Neuron (in vitro differentiated cells): ENCODE data around the gene BTNL2.

Experiments used
- H2AFZ ChIP-seq: one replicate; pipeline ENCODE4 v1.6.1; 2013; ENCODE audit warnings: low read depth, mild to moderate bottlenecking, inconsistent platforms, low read length, moderate library complexity
- H3K27me3 ChIP-seq: one replicate; pipeline ENCODE4 v1.6.1; 2013; ENCODE audit warnings: low read length; ENCODE audit not compliant: insufficient read depth
- H3K36me3 ChIP-seq: one replicate; pipeline ENCODE4 v1.6.1; 2013; ENCODE audit warnings: low read length; ENCODE audit not compliant: insufficient read depth
- H3K4me1 ChIP-seq: one replicate; pipeline ENCODE4 v1.6.1; 2013; ENCODE audit warnings: low read length; ENCODE audit not compliant: insufficient read depth
- H3K4me3 ChIP-seq: 2 replicates; pipeline ENCODE4 v1.5.1; 2013; ENCODE audit warnings: mild to moderate bottlenecking, low read length, moderate library complexity
- H3K9me3 ChIP-seq: one replicate; pipeline ENCODE4 v1.6.1; 2013; ENCODE audit warnings: low read length

The BTNL2 gene

DNA sequence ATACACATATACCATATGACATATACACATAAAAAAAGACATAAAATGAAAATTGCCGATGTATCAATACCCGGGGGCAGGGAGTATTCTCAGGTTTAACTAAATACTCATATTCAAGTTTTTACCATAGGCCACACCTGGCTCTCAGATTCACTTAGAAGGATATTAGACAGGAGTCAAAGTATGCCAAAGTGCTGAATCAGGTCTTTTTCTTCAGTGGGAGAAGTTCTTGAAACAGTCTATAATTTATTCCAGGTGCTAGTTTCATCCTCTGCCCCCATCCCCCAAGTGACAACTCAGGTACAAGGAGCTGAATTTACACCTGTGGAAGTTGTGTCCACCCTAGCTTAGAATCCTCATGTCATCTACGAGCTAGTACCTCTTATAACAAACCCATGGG lies 24.2 kb upstream of the BTNL2 start:
- no peaks in the 10 kb centered on the region for H3K4me1 ChIP-seq
- H3K4me3 ChIP-seq: no peak overlapping the region
- H3K36me3 ChIP-seq: no peaks in the 10 kb centered on the region
- H3K9me3 ChIP-seq: no peaks in the 10 kb centered on the region
- no peak overlapping the region for H2AFZ ChIP-seq
- H3K27me3 ChIP-seq: no peaks in the 10 kb centered on the region

DNA sequence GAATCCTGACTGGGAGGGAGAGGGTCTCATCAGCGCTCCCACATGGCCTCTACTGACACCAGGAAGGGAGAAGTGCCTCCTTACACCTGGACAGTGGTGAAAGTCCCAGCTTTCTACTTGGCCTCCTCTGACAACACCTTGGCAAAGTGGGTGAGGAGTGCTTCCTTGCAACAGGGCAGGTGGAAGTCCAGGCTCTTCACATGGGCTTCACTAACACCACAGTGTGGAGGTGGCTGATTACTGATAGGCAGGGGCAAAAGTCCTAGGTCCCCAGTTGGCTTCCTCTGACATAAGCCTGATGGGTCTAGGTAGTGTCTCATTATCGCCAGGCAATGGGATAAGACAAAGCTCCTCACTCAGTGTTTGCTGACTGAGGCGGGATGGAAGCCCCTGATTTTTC lies 23.2 kb upstream of the BTNL2 start:
- Histone ChIP-seq H3K27me3 (no peaks in the 10 kb centered on the region), H3K36me3 (no peaks in the 10 kb centered on the region), H3K4me3 (no peak overlapping the region), H2AFZ (no peak overlapping the region), H3K9me3 (no peaks in the 10 kb centered on the region), H3K4me1 (no peaks in the 10 kb centered on the region)

DNA sequence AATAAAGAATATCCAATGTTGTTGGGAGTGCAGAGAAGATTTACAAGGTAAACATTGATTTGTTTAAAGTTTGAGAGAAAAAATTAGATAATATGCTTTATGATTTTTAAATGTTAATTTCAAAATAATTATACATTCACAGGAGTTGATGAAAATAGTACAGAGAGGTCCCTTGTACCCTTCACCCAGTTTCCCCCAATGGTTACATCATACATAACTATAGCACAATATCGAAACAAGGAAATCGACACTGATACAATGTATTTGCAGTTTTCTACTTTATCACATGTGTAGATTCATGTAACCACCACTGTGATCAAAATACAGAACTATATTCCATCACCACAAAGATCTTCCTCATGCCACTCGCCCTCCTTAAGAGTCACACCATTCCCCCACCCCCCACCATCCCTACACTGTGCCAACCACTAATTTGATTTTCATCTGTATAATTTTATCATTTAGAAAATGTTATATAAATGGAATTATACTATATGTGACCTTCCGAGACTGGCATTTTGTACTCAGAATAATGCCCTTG lies 21.0 kb upstream of the BTNL2 start:
- Histone ChIP-seq H3K27me3 (no peaks in the 10 kb centered on the region), H2AFZ (no peak overlapping the region), H3K4me3 (no peak overlapping the region), H3K36me3 (no peaks in the 10 kb centered on the region), H3K9me3 (no peaks in the 10 kb centered on the region), H3K4me1 (no peaks in the 10 kb centered on the region)

DNA sequence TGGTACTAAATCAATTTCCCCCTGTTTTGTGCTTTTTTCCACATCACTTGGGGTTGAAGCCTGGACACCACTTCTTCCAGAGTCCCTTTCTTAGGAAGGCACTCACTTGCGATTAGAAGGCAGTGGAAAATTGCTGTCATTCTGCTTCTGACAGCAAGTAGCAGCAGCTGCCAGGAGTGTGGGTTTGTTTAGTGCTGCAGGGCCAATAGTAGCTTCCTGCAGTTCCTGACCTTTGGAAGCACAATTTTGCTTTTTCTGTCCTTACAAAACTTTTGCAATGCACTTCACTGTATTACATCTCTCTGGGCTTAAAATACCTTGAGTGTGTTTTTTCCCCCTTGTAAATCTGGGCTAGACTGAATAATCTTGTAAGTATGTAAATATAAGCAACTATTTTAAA lies 20.2 kb upstream of the BTNL2 start:
- no peaks in the 10 kb centered on the region for H3K9me3 ChIP-seq
- no peaks in the 10 kb centered on the region for H3K27me3 ChIP-seq
- no peaks in the 10 kb centered on the region for H3K4me1 ChIP-seq
- no peaks in the 10 kb centered on the region for H3K36me3 ChIP-seq
- H3K4me3 ChIP-seq: no peak overlapping the region
- H2AFZ ChIP-seq: no peak overlapping the region

DNA sequence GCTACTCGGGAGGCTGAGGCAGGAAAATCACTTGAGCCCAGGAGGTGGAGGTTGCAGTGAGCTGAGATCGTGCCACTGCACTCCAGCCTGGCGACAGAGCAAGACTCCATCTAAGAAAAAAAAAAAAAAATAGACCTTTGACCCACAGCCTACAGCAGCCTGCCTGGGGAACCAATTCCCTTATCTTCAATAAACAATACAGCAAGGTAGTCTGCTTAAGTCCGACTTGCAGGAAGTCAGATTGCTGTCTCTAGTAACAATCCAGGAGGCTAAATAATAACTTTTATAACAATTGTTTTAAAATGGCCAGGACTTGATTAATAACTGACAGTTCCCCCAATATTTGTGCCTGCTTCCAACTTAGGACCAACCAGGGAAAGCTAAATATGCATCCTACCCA lies 19.4 kb upstream of the BTNL2 start:
- Histone ChIP-seq H3K9me3 (no peaks in the 10 kb centered on the region), H2AFZ (no peak overlapping the region), H3K4me1 (no peaks in the 10 kb centered on the region), H3K4me3 (no peak overlapping the region), H3K36me3 (no peaks in the 10 kb centered on the region), H3K27me3 (no peaks in the 10 kb centered on the region)

DNA sequence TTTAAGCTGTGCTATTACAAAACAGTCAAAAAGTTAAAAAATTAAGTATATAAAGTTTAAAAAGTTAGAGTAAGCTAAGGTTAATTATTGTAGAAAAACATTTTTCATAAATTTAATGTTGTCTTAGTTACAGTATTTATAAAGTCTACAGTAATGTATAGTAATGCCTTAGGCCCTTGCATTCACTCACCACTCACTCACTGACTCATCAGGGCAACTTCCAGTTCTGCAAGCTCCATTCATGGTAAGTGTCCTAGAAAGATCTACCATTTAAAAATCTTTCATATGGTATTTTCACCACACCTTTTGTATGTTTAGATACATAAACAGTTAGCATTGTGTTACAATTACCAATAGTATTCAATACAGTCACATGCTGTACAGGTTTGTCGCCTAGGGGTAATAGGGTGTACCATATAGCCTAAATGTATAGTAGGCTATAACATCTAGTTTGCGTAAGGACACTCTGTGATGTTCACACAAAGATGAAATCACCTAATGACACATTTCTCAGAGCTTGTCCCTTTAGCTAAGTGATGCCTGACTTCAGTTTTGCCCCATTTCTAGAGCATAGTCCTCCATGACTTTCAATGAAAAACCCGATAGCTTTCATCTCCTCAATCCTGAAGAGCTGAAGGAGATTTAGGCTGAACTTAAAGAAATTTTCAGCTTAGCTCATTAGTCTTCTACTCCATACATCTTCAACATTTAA lies 17.8 kb upstream of the BTNL2 start:
- Histone ChIP-seq H3K4me1 (no peaks in the 10 kb centered on the region), H3K4me3 (no peak overlapping the region), H3K36me3 (no peaks in the 10 kb centered on the region), H3K9me3 (no peaks in the 10 kb centered on the region), H2AFZ (no peak overlapping the region), H3K27me3 (no peaks in the 10 kb centered on the region)

DNA sequence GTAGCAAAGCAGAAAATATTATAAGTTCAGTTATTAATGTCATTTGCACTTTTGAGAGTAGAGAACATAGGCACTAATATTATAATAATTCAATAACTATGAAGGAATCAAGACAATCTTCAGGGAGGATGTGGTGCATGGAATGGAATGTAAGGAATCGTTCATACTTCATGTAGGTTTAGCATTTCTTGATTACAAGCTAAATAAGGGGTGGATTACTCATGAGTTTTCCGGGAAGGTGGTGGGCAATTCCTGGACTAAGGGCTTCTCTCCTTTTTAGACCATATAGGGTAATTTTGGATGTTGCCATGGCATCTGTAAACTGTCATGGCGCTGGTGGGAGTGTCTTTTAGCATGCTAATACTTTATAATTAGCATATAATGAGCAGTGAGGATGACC lies 9.1 kb upstream of the BTNL2 start:
- Histone ChIP-seq H3K27me3 (peaks cover 6% of the 10 kb centered on the region), H2AFZ (no peak overlapping the region), H3K36me3 (no peaks in the 10 kb centered on the region), H3K4me3 (no peak overlapping the region), H3K9me3 (no peaks in the 10 kb centered on the region), H3K4me1 (no peaks in the 10 kb centered on the region)

DNA sequence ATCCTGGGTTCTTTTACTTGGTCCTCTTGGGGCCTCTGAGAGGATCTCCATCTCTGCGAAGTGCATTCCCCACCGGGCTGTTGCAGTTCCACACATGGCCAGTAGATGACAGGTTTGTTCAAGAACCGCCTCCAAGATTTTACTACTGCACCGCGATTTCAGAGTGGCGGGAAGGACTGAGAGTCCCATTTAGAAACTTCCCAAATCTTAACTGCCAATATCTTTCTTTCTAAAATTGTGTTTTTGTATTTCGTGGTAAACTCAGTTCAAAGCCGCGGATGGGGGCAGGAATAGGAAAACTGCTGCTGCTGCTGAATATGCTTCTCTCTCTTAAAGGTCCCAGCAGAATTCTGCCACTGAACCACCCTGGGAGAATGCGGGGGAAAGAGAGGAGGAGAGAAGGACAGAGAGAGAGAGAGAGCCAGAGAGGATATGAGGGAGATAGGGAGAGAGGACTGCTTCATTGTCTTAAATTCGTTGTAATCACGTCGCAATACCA lies 8.6 kb upstream of the BTNL2 start:
- H3K27me3 ChIP-seq: peaks cover 6% of the 10 kb centered on the region
- H3K36me3 ChIP-seq: no peaks in the 10 kb centered on the region
- no peak overlapping the region for H3K4me3 ChIP-seq

DNA sequence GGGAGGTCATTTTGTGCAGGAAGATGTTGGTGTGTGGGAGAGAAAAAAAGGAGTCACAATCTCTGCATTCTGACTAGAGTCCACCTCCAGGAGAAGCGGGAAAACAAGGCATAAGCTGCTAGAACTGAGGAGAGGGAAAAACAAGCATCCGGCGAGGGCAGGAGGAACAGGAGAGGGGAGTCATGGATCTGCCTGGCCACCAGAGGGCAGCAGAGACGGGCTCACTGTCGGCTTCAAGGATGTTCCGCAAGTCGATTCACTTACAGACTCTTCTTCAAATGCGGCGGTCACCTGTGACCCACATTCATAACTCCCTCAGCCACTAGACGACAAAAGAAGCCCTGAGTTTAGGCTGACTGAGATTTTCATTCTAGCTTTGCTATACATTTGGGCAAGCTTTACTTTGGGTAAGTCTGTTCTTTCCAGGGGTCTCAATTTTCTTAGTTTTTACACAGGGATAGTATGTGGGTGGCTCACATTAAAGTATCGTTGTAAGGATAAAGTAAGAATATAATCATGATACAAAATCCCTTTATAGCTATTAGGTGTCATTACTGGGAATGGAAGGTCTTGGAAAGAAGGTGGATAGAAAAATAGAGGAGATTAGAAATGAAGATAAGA lies 6.6 kb upstream of the BTNL2 start:
- Histone ChIP-seq H3K9me3 (no peaks in the 10 kb centered on the region), H3K4me3 (no peak overlapping the region), H3K27me3 (peaks cover 6% of the 10 kb centered on the region), H3K4me1 (no peaks in the 10 kb centered on the region), H3K36me3 (no peaks in the 10 kb centered on the region), H2AFZ (no peak overlapping the region)

More for the DNA sequence above, 8.6 kb upstream of the BTNL2 start:
- no peaks in the 10 kb centered on the region for H3K4me1 ChIP-seq
- H2AFZ ChIP-seq: no peak overlapping the region
- no peaks in the 10 kb centered on the region for H3K9me3 ChIP-seq

DNA sequence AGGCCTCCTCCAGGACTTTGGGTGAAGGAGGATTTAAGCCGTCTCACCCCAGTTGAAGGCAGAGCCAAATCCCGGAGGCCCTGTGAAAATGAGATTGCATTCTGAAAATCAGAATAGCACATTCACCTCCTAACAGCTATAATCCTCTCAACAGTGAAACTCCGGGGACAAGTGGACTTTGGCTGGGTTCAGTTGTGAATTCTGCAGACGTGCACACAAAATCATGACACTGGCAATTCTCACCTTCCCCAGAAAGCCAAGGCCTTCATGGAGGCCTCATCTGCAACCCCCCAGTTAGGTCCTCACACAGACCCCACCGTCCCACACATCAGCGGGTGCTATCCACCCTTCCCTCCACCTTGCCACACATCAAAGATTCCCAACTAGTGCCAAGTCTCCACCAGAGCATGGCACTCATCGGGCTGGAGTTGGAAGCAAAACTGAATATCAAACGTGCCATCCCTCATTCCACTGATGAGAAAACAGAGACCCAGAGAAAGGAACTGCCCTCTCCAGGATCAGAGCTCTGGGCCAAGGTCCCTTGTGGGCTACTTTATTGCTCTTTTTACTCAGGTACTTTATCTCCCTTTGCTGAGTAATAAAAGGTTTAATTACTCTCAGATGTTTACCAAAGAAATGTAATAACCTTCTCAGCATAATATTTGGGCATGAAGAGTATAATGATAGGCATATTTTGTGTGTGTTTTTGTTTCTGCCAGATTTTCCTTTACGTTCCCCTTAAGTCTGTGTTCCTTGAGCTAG lies 4.8 kb upstream of the BTNL2 start:
- Histone ChIP-seq H3K36me3 (no peaks in the 10 kb centered on the region), H3K4me1 (no peaks in the 10 kb centered on the region), H3K4me3 (no peak overlapping the region), H2AFZ (no peak overlapping the region), H3K9me3 (no peaks in the 10 kb centered on the region), H3K27me3 (peaks cover 6% of the 10 kb centered on the region)

DNA sequence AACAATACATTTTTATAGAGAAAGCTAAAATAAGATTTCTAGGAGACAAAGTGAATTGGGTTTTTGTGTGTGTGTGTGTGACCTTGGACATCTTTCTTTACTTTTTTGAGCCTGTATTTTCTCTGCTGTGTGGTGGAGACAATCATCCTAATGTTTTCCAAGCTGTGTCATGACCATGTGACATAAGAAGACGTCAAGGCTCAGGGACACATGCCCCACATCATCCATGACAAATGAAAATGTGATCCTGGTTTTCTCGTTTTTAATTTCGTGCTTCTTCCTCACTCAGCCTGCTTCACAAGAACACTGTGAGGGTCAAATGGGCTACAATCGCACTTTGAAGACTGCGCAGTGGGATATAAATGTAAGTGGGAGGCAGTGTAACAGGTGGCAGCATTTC lies 3.9 kb upstream of the BTNL2 start:
- H3K27me3 ChIP-seq: peaks cover 10% of the 10 kb centered on the region

DNA sequence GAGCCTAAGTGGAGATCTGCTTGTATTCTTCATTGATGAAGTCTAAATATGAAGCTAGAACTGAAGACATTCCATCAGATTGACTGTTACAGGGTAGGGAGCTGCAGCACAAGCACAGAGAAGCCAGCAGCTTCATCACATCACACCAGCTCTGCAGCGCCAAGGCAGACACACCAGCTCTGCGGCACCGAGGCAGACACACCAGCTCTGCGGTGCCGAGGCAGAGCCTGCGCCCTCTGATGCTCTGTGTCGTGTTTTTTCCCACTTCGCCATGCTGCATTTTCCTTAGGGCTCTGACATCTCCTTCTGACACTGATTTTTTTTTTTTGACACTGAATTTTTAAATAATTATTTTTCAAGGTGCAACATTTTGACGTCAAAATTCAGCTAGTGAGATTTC lies 784 bp downstream of the BTNL2 start:
- no peak overlapping the region for H2AFZ ChIP-seq
- peaks cover 8% of the 10 kb centered on the region for H3K27me3 ChIP-seq
- no peaks in the 10 kb centered on the region for H3K9me3 ChIP-seq
- H3K4me1 ChIP-seq: no peaks in the 10 kb centered on the region
- no peak overlapping the region for H3K4me3 ChIP-seq
- no peaks in the 10 kb centered on the region for H3K36me3 ChIP-seq

More for the DNA sequence above, 3.9 kb upstream of the BTNL2 start:
- no peaks in the 10 kb centered on the region for H3K9me3 ChIP-seq
- H3K4me1 ChIP-seq: no peaks in the 10 kb centered on the region
- H2AFZ ChIP-seq: no peak overlapping the region
- no peaks in the 10 kb centered on the region for H3K36me3 ChIP-seq
- H3K4me3 ChIP-seq: no peak overlapping the region

DNA sequence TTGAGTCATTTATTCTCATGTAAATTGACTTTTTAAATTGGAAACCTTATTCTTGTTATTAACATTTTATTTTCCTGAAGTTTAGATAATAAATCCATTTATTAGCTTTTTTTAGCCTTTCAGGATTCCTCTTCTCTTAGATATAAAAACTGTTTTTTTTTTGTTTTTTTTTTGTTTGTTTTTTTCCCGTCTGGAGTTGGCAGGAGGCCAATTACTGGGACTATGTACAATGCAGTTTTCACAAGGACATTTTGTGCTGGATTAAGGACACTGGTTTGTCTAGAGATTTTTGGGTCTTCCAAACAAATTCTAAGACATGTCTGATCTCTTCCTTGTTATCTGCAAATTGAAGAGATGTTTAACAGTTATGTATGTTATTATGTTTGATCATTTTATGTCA lies 1.3 kb downstream of the BTNL2 start:
- peaks cover 8% of the 10 kb centered on the region for H3K27me3 ChIP-seq
- no peaks in the 10 kb centered on the region for H3K4me1 ChIP-seq
- H3K36me3 ChIP-seq: no peaks in the 10 kb centered on the region
- H3K4me3 ChIP-seq: no peak overlapping the region
- H3K9me3 ChIP-seq: no peaks in the 10 kb centered on the region
- H2AFZ ChIP-seq: no peak overlapping the region
